Skeletal muscle satellite cell (primary cell): ENCODE data around the gene WWOX.

ENCODE experiments used
- H3K27me3 ChIP-seq: 2 replicates; pipeline ENCODE4 v1.7.0; 2013; ENCODE audit warnings: low read length; ENCODE audit not compliant: control insufficient read depth, insufficient read depth
- H3K36me3 ChIP-seq: 2 replicates; pipeline ENCODE4 v1.7.0; 2013; ENCODE audit warnings: mild to moderate bottlenecking, control low read depth, low read length; ENCODE audit not compliant: insufficient read depth
- H3K4me1 ChIP-seq: 2 replicates; pipeline ENCODE4 v1.7.0; 2013; ENCODE audit warnings: low read length; ENCODE audit not compliant: control insufficient read depth, insufficient read depth
- H3K4me2 ChIP-seq: 2 replicates; pipeline ENCODE4 v1.7.0; 2013; ENCODE audit warnings: mild to moderate bottlenecking, low read length
- H3K4me3 ChIP-seq: 2 replicates; pipeline ENCODE4 v1.7.0; 2013; ENCODE audit warnings: low read length
- H3K9ac ChIP-seq: 2 replicates; pipeline ENCODE4 v1.7.0; 2013; ENCODE audit warnings: mild to moderate bottlenecking, low read depth, low read length, moderate library complexity
- H3K9me3 ChIP-seq: replicated peaks from 2 replicates; pipeline ENCODE4 v1.7.0; 2013; ENCODE audit warnings: mild to moderate bottlenecking, control low read depth, low read length

Gene WWOX

DNA sequence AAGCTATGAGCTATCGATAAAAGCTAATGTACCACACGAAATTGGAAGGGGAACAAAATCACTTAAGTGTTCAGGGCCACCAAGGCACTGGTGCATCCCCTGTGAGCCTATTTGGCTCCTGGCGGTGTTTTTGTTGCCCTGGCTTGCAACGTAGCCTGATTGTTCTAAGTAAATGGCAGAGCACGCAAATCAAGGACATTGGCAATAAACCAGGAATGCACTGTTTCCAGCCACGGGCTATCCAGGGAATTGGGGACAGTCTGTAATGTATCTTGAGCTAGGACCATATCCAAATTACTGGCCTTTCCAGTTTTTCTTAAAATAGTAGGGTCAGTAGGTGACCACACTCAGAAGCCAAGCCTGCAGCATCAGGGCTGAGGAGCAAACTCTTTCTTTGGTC, 767.1 kb downstream of the WWOX start:
- no peaks in the 10 kb centered on the region for H3K4me1 ChIP-seq
- no peaks in the 10 kb centered on the region for H3K36me3 ChIP-seq
- H3K9ac ChIP-seq = no peak overlapping the region
- H3K4me2 ChIP-seq = no peak overlapping the region
- peaks cover 3% of the 10 kb centered on the region for H3K9me3 ChIP-seq
- no peak overlapping the region for H3K4me3 ChIP-seq
- no peaks in the 10 kb centered on the region for H3K27me3 ChIP-seq

DNA sequence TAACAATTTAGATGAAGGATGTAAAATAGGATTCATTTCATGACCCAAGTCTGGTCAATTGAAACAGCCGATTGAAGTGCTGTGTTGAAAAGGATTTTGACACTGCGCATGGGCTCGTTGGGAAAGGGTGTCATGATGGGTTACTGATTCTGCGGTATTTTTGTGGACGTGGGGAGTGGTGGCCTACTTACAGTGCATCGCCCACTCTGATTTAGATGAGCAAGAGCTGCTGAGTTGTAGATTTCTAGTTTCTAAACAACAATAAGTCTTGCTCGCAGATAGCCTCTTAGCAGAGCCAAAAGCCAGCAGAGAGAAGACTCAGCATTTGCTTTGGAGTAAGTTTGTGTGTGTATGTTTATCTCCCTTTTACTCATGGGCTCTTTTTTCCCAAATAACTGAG, 770.0 kb downstream of the WWOX start:
- Histone ChIP-seq H3K4me2 (no peak overlapping the region), H3K27me3 (no peaks in the 10 kb centered on the region), H3K36me3 (no peaks in the 10 kb centered on the region), H3K9ac (no peak overlapping the region), H3K4me3 (no peak overlapping the region), H3K9me3 (peaks cover 3% of the 10 kb centered on the region), H3K4me1 (no peaks in the 10 kb centered on the region)

DNA sequence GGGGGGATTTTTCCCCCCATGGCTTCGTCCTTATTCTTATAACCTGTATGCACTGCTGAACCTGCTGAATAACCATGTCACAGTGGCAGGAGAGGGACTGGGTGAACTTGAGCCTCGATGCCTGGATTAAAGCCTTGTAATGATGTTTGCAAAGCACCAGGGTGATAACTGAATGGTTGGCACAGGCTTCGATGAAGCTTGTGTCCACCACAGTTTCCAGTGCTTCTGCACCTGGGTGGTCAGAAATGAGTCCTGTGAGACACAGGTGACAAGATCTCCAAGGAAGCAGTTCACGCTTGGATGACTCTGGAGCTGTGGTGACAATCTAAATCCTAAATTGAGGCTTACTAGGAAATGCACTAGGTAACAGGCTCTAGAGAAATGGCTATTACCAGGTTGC, 771.8 kb downstream of the WWOX start:
- no peaks in the 10 kb centered on the region for H3K36me3 ChIP-seq
- H3K27me3 ChIP-seq = no peaks in the 10 kb centered on the region
- H3K4me1 ChIP-seq = no peaks in the 10 kb centered on the region
- H3K9me3 ChIP-seq = peaks cover 3% of the 10 kb centered on the region
- H3K4me2 ChIP-seq = no peak overlapping the region
- H3K9ac ChIP-seq = no peak overlapping the region
- no peak overlapping the region for H3K4me3 ChIP-seq

DNA sequence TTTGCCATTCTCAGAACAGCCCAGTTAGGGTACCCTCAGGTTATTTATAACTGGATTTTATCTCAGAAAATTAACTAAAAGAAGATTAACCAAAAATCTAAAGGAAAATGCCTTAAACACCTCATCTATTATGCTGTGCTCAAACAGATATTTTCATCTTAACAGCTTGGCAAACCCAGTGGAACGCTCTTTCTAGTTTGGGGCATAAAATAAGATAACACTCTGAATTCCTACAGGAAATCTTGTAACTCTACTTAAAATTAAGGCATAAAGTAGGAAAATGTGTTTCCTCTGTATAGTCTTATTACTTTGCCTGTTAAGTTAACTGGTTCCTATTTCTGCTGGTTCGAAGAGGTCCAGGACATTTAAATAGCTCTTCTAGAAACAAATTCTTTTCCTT, 777.2 kb downstream of the WWOX start:
- no peak overlapping the region for H3K4me3 ChIP-seq
- H3K9ac ChIP-seq = no peak overlapping the region
- H3K4me2 ChIP-seq = no peak overlapping the region
- no peaks in the 10 kb centered on the region for H3K4me1 ChIP-seq
- H3K36me3 ChIP-seq = no peaks in the 10 kb centered on the region
- H3K27me3 ChIP-seq = no peaks in the 10 kb centered on the region
- peaks cover 3% of the 10 kb centered on the region for H3K9me3 ChIP-seq

DNA sequence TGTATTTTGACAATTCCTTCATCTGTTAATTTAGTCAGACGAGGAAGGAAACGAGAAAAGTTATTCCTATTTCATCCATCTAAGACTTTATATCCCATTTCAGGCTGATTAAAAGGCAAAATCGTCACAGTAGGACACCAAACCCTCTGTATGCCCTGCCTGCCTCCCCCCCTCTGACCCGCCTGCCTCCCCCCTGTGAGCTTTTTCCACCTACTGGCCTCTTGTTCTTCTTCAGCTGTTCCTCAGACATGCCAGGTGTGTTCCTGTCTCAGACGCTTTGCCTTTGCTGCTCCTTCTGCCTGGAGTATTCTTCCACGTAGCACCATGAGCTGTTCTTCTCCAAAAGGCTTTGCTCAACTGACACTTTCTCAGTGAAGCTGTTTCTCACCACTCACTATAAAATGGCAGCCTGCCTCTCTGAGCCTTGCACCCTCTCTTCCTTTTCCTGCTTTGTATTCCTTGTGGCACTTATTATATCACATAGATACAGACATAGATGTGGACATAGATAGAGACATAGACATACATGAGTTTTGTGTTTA, 777.7 kb downstream of the WWOX start:
- H3K9ac ChIP-seq = no peak overlapping the region

DNA sequence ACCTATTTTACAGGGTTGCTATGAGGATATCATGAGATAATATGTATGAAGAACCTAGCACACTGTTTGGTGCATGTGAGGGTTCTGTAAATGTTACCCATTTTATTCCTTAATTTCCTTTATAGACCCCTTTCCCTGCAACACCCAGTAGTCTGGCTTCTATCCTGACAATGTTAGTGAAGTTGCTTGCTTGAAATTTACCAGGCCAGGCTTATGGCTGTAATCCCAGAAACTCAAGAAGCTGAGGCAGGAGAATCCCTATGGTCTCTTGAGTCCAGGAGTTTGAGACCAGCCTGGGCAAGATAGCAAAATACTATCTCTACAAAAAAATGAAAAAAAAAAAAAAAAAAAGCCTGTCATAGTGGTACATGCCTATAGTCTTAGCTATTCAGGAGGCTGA, 779.1 kb downstream of the WWOX start:
- Histone ChIP-seq H3K36me3 (no peaks in the 10 kb centered on the region), H3K9me3 (peaks cover 6% of the 10 kb centered on the region), H3K4me1 (no peaks in the 10 kb centered on the region), H3K4me3 (no peak overlapping the region), H3K9ac (no peak overlapping the region), H3K27me3 (no peaks in the 10 kb centered on the region), H3K4me2 (no peak overlapping the region)

More for the DNA sequence above, 777.7 kb downstream of the WWOX start:
- Histone ChIP-seq H3K4me1 (no peaks in the 10 kb centered on the region), H3K36me3 (no peaks in the 10 kb centered on the region), H3K27me3 (no peaks in the 10 kb centered on the region), H3K9me3 (peaks cover 3% of the 10 kb centered on the region), H3K4me2 (no peak overlapping the region), H3K4me3 (no peak overlapping the region)

DNA sequence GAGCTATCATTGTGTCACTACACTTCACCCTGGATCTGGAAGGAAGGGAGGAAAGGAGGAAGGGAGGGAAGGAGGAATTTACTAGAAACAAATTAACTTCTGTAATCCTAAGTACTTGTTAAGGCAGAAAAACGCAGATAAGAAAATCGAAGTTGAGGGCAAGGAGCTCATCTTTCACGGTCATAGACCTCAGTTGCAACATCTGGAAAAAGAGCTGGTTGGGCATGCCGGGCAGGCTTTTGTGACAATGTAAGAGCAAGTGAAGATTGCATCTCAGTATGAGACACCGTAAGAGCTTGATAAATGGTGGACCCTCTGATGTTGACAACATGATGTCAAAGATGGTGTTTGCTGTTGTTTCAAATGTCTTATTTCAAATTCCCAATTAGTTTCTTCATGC, 779.6 kb downstream of the WWOX start:
- Histone ChIP-seq H3K4me3 (no peak overlapping the region), H3K36me3 (no peaks in the 10 kb centered on the region), H3K9me3 (peaks cover 6% of the 10 kb centered on the region), H3K4me1 (no peaks in the 10 kb centered on the region), H3K27me3 (no peaks in the 10 kb centered on the region), H3K4me2 (no peak overlapping the region), H3K9ac (no peak overlapping the region)

DNA sequence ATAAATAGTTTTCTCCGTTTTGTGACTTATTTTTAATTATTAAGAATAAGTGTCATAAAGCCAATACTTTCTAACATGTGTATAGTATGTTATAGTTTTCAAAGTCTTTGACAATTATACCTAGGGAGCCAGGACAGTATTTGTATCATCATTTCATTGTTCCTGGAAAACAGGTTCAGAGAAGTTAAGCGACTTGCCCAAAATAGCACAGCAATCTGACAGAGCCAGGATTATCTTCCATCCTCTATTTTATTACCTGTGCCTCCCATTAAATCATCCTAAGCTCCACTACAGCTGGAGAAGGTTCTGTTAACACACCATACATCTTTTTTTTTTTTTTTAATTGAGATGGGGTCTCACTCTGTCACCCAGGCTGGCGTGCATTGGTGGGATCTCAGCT, 782.7 kb downstream of the WWOX start:
- H3K4me3 ChIP-seq = no peak overlapping the region
- H3K9ac ChIP-seq = no peak overlapping the region

DNA sequence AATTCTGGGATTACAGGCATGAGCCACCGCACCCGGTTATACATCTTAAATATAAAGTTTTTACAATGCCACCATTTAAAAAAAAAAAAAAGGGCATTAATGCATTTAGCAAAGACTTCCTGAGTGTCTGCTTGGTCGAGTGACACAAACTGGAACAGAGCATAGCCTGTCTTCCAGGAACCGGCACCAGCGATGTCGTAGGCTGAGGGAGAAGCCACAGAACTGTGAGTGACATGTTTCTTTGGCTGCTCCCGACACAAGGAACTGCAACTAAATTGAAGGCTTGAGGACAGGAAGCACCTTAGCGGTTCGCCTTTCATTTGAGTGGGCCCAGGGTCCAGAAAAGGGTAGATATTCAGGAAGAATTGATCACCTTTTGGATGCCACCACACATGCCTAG, 783.3 kb downstream of the WWOX start:
- H3K36me3 ChIP-seq = no peaks in the 10 kb centered on the region
- H3K4me1 ChIP-seq = no peaks in the 10 kb centered on the region
- H3K9me3 ChIP-seq = peaks cover 5% of the 10 kb centered on the region
- no peak overlapping the region for H3K4me2 ChIP-seq
- no peak overlapping the region for H3K9ac ChIP-seq
- H3K4me3 ChIP-seq = no peak overlapping the region
- no peaks in the 10 kb centered on the region for H3K27me3 ChIP-seq

More for the DNA sequence above, 782.7 kb downstream of the WWOX start:
- H3K4me2 ChIP-seq = no peak overlapping the region
- peaks cover 6% of the 10 kb centered on the region for H3K9me3 ChIP-seq
- H3K27me3 ChIP-seq = no peaks in the 10 kb centered on the region
- H3K4me1 ChIP-seq = no peaks in the 10 kb centered on the region
- no peaks in the 10 kb centered on the region for H3K36me3 ChIP-seq

DNA sequence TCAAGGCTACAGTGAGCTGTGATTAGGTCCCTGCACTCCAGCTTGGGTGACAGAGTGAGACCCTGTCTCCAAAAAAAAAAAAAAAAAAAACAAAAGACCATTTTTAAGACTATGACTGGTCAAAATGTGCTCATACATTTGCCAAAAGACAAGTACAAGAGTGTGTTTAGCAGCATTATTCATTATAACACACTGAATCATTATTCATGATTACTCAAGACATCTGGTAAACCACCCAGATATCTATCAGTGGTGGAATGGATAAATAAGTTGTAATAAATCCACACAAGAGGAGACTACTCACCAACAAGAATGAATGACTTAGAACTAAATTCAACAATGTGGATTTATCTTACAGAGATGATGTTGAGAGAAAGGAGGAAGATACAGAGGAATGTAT, 784.8 kb downstream of the WWOX start:
- Histone ChIP-seq H3K4me2 (no peak overlapping the region), H3K36me3 (no peaks in the 10 kb centered on the region), H3K4me1 (no peaks in the 10 kb centered on the region), H3K4me3 (no peak overlapping the region), H3K9me3 (peaks cover 3% of the 10 kb centered on the region), H3K27me3 (no peaks in the 10 kb centered on the region), H3K9ac (no peak overlapping the region)

DNA sequence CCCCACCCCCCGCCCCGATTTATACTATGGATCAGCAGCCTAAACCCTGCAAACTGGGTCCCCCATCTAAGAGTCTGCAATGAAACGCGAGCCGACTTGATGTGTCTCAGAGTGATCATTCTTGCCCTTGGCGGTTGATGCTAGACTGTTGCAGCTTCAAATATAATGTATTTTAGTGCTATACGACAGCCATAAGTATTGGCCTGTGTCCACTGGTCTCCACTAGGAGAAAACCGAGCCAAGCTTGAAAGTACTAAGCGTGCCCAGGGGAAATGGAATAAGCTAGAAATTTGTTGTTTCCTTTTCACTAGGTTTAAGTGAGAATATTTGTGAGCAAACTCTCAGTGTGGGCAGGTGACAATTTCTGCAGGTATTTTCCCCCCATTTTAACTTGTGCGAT, 789.9 kb downstream of the WWOX start:
- Histone ChIP-seq H3K4me1 (no peaks in the 10 kb centered on the region), H3K4me2 (no peak overlapping the region), H3K4me3 (no peak overlapping the region), H3K9me3 (peaks cover 3% of the 10 kb centered on the region), H3K27me3 (no peaks in the 10 kb centered on the region), H3K36me3 (no peaks in the 10 kb centered on the region), H3K9ac (no peak overlapping the region)

DNA sequence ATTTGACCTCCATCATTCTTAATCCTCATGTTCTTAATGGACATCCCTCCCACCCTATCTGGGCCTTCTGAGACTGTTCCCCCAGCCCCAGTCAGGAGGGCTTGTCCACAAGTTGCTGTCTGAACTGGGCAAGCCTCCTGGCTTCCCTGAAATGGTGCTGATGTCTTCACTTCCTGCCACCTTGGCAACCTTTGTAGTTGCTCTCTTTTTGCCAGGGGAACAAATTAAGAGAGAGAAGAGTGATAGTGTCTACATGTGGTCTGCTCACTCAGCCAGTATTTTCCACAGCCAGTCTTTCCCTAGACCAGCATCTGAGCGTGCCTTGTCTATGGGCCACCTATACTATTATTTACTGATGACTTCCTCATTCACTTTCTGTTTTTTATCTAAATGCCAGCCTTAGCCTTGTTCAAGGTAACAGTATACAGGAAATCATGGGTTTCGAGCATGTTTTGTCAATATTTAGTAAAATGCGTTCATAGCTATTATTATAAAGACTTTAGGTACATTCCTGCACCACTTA, 791.0 kb downstream of the WWOX start:
- Histone ChIP-seq H3K9me3 (peaks cover 3% of the 10 kb centered on the region), H3K4me2 (no peak overlapping the region), H3K27me3 (no peaks in the 10 kb centered on the region), H3K9ac (no peak overlapping the region), H3K4me1 (no peaks in the 10 kb centered on the region), H3K4me3 (no peak overlapping the region), H3K36me3 (no peaks in the 10 kb centered on the region)
